Right ventricle myocardium inferior (tissue), 1 donor: ENCODE results near the gene ASB9. TPM values are rescaled to one million over a fixed set of nuclear protein-coding genes. Genes with fewer than 3 reads are reported as not detected.

Source experiments
- ATAC-seq: fragments of 200-7000 bp; cut with Tn5 transposase; one replicate; pipeline ENCODE4 v1.9.1; 2020; ENCODE audit warnings: mild to moderate bottlenecking, moderate library complexity
- DNase-seq: peaks from one replicate; pipeline ENCODE4 v3.0.0; 2021; ENCODE audit errors: missing footprints
- intact Hi-C: fragments of 100-400 bp; cut with DNase I; formaldehyde crosslinking; loops from one replicate; pipeline ENCODE4 v1.11.0; 2022
- total RNA-seq: library from RNA; stranded (reverse); fragmentation: NEBNext Ultra II Directional; extraction: Animal tissue kit (Norgen Biotek cat#: 25700); gene quantifications from one replicate; pipeline ENCODE4 v1.2.1, GENCODE V29; 2021
- donor health status: DM: no; HTN: yes; CAD: no; lungs with severe emphysema.

Gene ASB9
- total RNA-seq, 1 donor from 2014 or later, result 1.5 TPM

DNA sequence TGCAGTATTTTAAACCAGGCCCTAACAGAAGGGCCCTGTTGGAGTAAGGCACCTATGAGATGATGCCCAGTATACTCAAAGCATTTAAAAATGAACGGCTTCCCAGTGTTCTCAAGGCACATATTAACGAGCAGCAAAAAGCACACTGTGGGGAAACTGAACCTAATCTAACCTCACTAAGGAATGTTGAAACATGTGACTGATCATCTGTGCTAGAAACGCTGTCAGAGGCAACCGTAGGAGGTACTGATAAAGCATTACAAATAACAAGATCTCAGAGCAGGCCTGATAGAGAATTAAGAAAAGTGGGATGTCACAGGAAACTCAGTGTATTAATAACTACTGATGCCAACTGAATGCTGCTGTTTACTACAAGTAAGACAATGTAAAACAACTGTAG, 24.0 kb downstream of the ASB9 start:
- intact Hi-C loops, result no loop called here
- DNase-seq (no peak), ATAC-seq (no peak)

DNA sequence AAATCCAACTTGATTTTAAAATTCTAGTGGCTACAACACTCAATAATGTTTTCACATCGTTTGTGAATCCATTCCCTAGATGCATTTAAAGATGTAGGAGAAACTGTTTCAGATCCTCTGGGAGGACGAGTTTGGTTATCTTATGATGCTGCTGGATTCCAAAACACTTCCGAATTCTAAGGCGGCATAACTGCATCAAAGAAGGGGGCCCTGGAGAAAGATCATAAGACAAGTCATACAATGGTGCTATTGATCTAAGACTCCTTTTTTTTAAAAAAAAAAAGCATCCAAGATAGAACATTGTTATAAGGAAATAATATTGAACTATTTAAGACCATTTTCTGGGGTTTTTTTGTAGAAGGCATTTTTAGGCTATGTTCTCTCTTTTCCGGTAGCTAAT, 25.5 kb downstream of the ASB9 start:
- intact Hi-C loops, result loop anchor here (5.0 kb wide), 1 partner anchor 1202 kb away; no protein-coding TSS in a partner anchor

DNA sequence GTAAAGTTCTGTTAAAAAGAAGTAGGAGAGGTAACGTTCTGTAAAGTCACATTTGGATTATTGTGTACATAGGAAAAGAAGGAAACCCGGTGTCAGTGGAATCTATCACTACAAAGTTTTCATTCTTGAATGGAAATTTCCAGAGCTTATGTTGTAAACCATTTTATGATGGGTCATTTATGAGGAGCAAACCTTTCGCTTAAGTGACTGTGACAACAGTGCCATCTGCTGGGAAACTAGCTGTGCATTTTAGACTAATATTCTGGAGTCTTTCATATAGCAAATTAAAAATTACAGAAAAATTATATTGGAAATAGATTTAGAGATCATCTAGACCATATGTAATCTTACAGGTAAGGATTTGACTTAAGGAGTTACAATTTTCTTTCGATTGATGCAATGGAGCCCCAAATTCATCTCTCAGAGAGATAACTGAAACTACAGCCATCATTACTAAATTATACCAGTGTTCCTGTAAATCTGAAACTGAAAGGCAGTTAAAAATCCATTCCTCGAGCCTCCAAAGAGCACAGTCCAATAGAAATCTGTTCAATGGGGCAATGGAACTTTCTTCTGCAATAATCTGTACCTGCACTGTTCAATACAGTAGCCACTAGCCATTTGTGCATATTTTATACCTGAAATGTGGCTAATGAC, 26.9 kb downstream of the ASB9 start:
- DNase-seq, result no peak
- intact Hi-C loops, result loop anchor here (5.0 kb wide), 1 partner anchor 1201 kb away; no protein-coding TSS in a partner anchor
- ATAC-seq, result no peak

More for the DNA sequence above, 25.5 kb downstream of the ASB9 start:
- no peak for ATAC-seq
- no peak for DNase-seq

DNA sequence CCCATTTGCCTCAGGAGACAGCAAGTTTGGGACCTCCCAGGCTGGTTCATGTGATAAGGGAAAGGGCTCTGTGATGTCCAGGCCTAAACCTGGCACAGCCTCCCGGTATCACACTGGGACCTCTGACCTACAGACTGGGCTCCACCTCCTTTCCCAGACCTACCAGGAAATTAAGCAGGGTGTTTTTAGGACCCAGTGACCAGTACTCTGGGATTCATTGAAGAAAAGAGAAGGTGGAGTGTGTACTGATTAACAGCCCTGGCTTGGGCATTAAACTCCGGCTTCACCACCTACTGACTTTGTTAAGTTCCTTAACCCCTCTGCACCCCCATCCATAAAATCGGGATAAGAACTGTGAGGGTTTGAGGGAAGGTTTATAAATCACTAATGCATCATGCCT, 28.6 kb downstream of the ASB9 start:
- intact Hi-C loops, result loop anchor here (5.0 kb wide), 1 partner anchor 1199 kb away; no protein-coding TSS in a partner anchor
- ATAC-seq, result no peak

DNA sequence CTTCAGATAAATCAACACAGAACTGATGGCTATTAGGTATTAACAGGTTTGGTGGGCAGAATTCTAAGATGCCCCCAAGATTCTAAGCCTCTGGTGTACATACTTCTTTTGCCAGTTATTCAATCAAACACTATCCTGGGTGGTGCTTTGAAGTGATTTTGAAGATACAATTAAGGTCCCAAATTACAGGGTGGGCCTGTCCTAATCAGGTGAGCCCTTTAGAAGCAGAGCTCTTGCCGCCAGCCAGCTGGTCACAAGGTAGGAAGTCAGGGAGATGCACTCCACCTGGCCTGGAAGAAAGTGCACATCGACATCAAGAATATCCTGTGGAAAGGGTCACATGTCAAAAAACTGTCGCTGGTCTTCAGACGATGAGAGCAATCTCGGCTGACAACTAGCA, 29.5 kb downstream of the ASB9 start:
- ATAC-seq, result no peak
- DNase-seq, result no peak
- intact Hi-C loops, result loop anchor here (5.0 kb wide), 1 partner anchor 1198 kb away; no protein-coding TSS in a partner anchor

More for the DNA sequence above, 28.6 kb downstream of the ASB9 start:
- DNase-seq, result no peak

DNA sequence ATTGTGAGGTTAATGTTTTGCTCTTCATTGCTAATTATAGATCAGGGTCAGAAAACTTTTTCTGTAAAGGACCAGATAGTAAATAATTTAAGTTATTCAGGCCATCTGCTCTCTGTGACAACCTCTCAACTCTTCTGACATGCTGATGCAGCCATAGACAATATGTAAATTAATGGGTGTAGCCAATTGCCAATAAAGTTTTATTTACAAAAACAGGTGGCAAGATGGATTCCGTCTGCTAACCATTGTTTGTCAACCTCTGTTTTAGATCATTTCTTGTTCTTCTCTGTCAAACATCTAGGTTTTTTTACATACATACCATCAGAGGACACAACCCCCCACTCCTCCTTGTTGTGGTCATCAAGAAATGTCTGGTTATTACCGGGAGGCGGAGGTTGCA, 33.7 kb downstream of the ASB9 start:
- ATAC-seq (no peak), DNase-seq (no peak)
- intact Hi-C loops, result no loop called here

DNA sequence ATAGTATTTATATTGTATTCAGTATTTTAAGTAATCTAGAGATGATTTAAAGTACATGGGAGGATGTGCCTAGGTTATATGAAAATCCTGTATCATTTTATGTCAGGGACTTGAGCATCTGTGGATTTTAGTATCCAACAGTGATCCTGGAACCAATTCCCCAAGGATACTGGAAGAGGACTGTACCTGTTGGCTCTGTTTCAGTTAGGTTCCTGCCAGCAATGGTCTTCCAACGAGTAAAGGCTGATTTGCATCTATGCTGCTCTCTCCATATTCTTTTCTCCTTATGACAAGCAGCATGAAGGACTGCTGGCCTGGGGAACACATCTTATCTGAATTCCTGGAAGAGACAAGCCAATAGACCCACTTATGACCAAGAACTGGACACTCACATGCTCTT, 34.9 kb downstream of the ASB9 start:
- intact Hi-C loops, result no loop called here
- no peak for ATAC-seq
- DNase-seq, result no peak

DNA sequence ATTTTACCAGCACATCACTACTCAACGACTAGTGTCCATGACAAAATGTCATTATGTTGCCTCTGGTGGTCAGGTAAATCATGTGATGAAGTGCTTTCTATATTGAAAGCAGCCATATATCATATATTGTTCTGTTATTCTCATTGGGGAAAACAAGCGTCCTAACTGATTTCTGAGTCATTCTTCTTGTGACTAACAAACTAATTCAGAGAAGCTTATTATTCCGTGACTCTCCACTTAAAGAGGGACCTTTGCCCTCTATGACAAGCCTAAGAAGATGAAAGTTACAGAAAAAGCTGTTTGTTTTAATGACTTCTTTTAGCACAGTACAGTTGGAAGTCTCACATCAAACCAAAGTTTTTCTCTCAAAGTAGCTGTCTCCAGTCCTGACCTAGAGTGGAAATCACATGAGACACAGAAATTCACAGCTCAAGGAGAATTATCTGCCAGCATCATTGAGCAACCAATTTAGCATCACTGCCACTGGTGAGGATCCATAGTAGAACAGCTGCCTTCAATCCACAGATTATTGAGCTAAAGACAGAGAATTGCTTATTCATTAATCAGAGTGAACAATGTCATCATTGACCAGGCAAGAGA, 36.4 kb downstream of the ASB9 start:
- intact Hi-C loops, result no loop called here
- ATAC-seq (no peak), DNase-seq (no peak)

DNA sequence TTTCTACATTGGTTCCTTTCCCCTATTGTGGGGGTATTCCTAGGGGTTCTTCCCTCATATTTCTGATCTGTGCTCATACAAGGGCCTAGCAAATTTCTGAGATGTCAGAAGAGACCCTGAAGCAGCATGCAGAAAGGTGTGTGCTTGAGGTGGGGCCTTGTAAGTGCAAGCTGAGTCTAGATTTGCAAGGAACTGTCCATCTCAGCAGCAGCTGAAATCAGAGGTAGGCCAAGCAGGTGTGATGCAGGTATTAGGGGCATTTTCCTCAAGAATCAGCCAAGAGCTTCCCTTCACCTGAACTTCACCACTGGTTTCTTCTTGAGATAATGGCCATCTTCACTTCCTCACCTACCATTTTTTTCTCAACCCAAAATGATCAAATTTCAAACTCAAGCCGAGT, 45.1 kb downstream of the ASB9 start:
- DNase-seq (no peak), ATAC-seq (no peak)
- intact Hi-C loops, result no loop called here

DNA sequence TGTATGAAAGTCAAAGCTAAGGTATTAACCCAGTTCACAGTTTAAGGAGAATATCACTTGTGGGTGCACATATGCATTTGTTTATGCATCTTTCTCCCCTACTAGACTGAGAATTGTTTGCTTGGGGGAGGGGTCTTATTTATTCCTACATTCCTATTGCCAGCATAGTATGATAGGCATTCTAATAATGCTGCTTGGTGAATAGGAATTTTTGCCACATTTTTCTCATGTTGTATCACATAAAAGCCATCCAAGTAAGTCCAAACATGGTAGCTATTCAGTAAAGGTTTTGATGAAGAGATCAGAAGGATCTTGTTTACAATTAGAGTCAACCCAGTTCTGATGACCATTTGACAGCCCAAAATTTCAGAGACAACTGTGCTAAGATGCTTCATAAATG, 48.6 kb downstream of the ASB9 start:
- DNase-seq (no peak), ATAC-seq (no peak)
- intact Hi-C loops, result no loop called here

DNA sequence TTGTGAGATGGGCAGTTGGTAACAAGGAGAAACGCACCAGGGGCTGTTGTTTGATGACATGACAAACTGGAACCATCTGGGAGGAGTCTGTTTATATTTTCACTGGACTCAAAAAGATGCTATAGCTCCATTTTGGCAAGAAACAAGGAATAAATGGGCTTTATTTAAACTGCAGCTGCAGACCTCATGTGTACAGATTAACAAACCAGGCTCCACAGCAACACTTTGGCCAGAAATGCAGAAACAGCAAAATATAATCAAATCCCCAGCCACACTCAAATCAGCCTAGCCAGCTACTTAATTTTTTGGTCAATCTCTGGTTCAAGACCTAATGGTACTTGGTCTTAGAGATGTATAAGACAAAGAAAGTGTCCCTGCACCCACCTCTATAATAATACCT, 52.7 kb downstream of the ASB9 start:
- DNase-seq (no peak), ATAC-seq (no peak)
- intact Hi-C loops, result no loop called here

DNA sequence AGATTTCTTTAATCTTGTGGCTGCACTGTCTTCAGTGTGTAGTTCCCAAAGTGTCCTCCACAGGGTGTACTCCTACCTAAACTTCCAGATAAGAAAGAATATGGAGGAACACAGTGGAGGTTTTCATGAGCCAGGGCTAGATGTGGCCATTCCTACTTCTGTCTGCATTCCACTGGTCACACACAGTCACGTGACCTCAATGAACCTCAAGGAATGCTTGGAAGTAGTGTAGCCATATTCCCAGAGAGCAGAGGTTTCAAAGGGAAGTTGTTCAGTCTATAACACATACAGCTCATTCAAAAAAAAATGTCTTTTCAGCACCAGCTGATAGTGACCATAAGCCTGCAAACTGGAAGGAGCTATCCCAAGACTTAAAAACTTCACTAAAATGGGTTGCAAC, 53.6 kb downstream of the ASB9 start:
- no peak for DNase-seq
- intact Hi-C loops, result no loop called here
- no peak for ATAC-seq

DNA sequence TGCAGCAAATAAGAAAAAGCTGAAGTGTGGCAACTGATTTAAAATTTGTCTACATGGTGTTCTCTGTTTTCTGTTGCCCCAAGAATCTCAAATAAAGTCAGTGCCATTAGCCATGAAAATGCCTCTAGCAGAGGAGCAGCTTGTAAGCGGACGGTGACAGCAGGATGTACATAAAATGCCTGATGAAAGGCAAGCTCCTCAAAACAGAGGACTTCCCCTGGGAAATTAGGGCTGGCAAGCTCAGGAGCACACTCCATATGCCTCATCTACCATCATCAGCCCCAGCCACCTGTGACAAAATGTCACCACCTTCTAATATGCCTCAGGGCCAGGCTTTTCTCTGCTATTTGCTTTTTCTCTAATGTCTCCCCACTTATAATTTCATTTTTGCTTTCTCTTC, 54.5 kb downstream of the ASB9 start:
- no peak for ATAC-seq
- intact Hi-C loops, result no loop called here
- no peak for DNase-seq

DNA sequence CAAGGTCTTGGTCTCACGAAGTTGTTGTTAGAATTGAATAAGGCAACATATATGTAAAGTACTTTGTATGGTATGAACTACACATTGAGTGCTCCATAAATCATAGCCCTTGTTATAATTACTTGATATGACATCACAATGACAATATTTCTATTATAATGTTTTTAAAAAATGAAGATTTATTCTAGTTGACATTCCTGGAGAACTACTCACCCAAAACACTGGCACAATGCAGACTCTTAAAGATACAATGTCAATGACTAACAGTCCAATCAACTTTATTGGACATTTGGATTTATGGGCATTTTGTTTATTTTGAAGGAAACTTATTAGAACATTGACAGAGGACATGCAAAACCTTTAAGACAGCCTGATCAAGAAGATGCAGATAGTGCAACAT, 55.3 kb downstream of the ASB9 start:
- intact Hi-C loops, result no loop called here
- DNase-seq, result no peak
- no peak for ATAC-seq

DNA sequence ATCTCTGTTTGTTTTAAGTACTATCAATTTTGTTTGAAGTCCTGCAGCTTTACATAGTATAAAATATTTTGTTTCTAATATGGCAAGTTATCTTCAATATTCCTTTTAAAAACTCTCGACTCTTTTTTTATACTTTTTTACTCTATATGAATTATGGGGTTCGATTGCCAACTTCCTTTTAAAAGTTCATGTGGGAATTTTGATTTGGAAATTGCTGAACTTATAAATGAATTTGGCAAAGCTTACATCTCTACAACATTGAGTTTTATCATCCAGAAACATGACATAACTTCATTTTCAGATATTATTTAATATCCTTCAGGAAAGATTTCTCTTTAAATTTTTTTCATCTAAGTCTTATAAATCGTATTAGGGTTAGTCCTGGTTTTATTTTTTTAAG, 60.8 kb downstream of the ASB9 start:
- intact Hi-C loops, result no loop called here
- ATAC-seq (no peak), DNase-seq (no peak)

DNA sequence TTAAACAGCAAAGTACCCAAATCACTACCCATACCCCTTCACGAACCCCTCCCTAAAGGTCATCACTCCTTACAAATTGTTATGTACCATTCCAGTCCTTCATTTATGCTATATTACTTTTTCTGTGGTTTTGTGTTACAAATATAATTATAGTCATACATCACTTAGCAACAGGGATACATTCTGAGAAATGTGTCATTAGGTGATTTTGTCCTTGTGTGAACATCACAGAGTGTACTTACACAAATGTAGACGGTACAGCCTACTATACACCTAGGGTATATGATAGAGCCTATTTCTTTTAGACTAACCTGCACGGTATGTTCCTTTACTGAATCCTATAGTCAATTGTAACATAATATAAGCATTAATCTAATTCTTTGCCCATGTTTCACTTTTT, 61.9 kb downstream of the ASB9 start:
- ATAC-seq, result no peak
- DNase-seq, result no peak
- intact Hi-C loops, result no loop called here

DNA sequence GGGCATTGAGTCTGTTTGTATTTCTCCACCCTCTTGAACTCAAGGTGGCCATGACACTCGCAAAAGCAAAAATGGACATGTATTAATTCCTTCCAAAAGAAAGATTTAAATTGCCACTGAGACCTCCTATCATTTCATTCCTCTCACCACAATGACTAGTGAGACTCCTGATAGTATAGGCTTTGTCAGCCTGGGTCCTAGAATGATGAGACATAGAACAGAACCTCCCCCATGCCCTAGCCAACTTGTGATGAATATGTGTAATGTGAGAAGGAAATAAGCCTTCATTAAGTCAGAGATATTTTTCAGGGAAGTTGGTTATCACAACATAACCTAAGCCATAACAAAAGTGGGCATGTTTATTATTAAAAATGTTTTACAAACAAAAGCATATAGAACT, 62.5 kb downstream of the ASB9 start:
- intact Hi-C loops, result no loop called here
- DNase-seq, result no peak
- ATAC-seq, result no peak

DNA sequence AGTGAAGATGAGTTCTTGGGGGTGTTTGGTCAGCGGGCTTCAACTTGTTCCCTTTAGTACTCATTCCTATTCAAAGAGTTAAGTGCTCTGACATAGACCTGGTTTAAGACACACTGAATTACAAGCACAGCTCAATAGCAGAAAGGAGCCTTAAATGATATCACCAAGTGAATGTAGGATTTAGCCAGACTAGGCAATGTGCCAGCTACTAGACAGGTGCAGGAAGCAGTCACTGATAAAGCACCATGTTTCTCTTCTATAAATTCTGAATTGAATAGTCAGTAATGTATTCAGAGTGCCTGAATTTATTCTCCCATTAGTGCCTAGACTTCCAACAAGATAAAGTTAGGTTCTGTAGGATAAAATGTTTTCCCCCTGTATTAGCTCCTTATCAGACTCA, 63.6 kb downstream of the ASB9 start:
- ATAC-seq (no peak), DNase-seq (no peak)
- intact Hi-C loops, result no loop called here

DNA sequence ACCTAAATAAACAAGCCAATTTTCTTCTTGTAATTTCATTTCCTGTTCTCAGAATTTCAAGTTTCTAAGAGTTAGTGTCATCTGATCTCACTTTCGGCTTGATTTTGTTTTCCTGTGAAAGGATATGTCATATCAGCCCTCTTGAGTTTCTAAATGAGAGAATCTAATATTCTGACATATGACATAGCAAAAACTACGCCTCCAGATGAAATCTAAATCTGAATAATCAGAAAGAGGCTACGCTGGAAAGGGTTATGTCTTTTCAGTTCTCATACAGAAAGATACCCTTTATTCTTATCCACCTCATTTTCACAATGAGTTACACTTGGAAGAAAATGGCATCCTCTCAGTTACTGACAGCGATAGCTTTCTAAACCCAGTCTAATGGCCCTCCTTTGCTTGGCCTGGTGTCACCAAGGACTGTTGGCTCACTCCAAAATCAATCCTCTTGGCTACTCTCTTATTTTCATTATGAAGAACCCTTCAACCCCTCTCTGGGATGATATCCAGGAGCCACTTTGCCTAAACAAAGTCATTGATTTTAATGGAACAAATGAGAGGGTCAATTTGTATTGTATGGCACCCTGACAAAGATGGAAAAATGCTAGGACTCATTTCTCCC, 65.6 kb downstream of the ASB9 start:
- intact Hi-C loops, result no loop called here
- no peak for DNase-seq
- ATAC-seq, result no peak

DNA sequence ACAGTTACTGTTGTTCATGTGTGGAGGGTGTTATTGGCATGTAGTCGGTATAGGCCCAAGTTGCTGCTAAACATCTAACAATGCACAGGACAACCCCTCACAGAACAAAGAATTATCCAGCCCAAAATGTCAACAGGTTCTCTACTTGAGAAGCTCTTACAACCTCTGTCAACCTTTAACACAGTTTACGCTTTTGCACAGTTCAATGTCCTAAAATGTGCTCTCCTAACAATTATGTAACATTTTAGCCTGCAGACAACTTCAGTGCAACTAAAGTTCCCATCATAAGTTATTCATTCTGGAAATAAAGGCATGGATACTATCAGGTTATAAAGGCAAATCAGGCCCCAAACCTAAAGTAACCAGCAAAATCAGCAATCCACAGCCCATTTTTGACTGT, 66.2 kb downstream of the ASB9 start:
- DNase-seq (no peak), ATAC-seq (no peak)
- intact Hi-C loops, result no loop called here
